ENCODE data around the gene NTRK2.

Gene NTRK2

GRCh38 chr9:84818791-84819190 lies 149.3 kb downstream of the NTRK2 start:
- DNase-seq (ENCODE audit: low spot score): no peak

GRCh38 chr9:84819491-84819991 lies 150.0 kb downstream of the NTRK2 start:
- no peak for DNase-seq (ENCODE audit: low spot score)

DNA sequence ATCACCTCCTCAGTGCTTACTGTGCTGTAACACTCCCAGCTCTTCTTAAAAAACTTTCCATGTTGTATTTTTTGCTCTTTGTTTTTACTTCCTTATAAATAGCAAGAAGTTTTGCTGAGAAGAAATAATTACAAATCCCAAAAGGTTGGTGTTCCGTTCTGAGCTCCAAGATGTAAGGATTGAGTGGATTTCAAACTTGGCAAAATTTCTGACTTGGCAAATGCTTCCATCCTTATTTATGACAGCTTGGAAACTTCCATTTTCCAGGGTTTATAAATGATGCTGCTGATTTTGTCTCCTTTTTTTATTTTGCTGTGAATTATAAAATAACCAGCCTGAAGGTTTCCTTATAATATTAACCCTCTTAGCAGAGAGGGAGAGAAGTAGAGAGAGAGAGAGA lies 151.9 kb downstream of the NTRK2 start:
- DNase-seq (ENCODE audit: low spot score): no peak

DNA sequence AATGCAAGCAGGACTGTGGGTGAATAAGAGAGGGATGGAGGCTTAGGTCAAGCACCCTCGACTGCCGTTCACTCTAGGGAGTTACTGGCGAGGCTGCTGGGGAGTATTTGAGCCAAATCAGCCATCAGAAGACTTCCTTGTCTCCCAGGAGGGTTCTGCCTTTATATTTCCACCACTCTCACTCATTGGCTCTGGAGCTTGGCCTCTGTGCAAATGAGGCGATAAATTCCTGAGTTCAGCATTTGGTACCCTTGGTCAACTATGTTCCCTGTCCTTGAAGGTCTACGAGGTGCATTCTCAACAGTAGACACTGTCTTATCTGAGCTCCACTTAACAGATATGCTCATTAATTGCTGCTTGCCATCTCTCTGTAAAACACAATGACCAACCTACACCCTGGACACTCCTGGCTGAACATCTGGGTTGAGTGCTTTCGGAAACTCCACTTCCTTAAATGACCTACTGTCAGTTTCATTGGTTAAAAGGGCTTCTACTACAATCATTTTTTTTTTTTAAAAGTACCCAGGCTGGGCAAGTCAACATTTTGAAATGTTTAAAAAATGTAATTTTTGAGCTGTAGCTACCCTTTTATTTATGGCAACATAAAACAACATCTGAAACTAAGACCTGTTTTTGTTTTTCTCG lies 153.2 kb downstream of the NTRK2 start:
- DNase-seq (ENCODE audit: low spot score): no peak

GRCh38 chr9:84823421-84824271 lies 154.1 kb downstream of the NTRK2 start:
- no peak for DNase-seq (ENCODE audit: low spot score)

DNA sequence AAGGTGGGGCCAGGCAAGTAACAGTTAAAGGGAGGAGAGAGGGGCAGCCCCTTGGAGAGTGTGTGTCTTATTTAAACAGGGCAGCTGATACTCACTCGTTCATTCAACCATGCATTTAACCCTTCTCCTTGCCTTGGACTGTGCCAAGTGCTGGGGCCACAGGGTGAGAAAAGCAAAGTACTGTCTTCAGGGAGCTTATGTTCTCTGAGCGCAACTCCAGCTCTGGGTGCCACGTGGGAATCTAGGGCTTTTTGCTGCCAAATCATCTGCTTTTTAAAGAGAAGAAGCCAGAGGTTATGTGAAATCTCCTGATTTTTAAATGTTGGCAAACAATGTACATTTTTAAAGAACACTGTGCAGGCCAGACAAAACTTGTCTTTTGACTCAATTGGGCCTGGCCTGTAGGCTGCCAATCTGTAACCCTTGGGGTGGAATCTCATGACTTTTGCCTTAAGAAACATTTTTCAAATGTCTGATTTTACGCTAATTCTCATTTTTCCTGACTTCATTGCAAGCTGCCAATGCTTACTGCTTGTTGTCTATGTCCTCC lies 157.8 kb downstream of the NTRK2 start:
- no peak for DNase-seq (ENCODE audit: low spot score)

GRCh38 chr9:84828046-84828445 lies 158.5 kb downstream of the NTRK2 start:
- no peak for DNase-seq (ENCODE audit: low spot score)

GRCh38 chr9:84829471-84829870 lies 159.9 kb downstream of the NTRK2 start:
- DNase-seq (ENCODE audit: low spot score): no peak

DNA sequence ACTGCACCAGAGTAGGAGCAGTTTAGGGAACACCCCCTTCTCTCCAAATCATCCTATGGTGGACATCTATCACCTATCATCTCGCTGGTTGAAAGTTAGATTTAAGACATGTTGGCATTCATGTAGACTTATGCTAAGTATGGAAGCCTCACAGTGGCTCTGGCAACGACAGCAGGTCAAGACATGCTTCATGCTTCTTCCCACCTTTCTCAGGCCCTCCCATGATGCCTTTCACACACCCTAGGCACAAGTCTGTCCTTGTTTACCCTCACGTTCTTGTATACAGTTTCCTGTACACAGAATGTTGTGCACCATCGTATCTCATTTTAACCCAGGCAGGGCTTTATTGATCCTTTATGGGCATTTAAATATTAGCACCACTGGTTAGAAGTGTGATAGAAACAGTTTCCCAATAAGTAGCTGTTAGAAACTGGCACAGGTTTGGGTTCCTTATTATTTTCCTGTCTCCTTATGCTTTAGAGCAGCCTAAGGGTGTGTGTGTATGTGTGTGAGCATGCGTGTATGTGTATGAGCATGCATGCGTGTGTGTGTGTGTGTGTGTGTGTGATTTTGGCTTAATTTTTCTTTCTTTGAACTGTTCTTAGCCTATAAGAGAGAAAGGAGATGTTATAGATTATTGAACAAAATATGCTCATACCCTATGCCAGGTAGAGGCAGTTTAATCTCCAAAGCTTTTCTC lies 160.6 kb downstream of the NTRK2 start:
- no peak for DNase-seq (ENCODE audit: low spot score)

DNA sequence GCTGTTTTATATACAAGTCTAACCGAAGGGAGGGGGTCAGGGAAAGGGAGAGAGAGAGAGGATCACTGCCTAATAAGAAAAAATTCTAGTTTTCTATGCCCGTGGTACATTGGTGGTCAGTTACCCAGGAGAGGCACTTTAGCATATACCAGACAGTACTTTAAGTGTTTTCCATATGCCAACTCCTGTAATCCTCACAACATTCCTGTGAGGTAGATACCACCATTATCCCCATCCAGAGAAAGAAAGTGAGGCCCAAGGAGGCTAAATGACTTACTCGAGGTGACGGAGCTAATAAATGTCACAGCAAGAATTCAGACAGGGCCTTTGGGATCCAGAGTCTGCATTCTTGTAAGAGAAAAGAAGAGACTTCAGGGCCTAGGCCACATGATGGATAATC lies 161.8 kb downstream of the NTRK2 start:
- DNase-seq (ENCODE audit: low spot score): no peak

GRCh38 chr9:84832453-84832852 lies 162.9 kb downstream of the NTRK2 start:
- no peak for DNase-seq (ENCODE audit: low spot score)

- no peak for DNase-seq (ENCODE audit: low spot score)
These were observed 164.9 kb downstream of the NTRK2 start for GRCh38 chr9:84834426-84834825.

DNA sequence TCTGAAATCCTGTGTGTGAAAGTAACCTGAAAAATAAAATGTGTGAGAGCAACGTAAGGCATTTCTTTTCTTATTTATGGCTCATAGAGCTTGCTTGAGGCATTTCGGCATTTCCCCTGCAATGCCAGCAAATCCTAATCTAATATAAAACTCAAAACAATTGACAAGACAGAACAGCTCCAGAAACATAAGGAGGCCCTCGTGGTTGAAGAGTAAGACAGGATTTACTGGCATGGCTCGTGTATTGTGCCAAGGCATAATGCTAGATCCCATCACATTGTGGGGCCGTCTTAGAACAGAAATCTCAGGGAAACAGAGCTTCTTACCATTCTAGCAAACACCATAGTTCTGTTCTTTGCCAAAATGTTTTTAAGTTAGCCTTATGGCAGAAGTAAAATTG lies 166.2 kb downstream of the NTRK2 start:
- DNase-seq (ENCODE audit: low spot score): no peak

DNA sequence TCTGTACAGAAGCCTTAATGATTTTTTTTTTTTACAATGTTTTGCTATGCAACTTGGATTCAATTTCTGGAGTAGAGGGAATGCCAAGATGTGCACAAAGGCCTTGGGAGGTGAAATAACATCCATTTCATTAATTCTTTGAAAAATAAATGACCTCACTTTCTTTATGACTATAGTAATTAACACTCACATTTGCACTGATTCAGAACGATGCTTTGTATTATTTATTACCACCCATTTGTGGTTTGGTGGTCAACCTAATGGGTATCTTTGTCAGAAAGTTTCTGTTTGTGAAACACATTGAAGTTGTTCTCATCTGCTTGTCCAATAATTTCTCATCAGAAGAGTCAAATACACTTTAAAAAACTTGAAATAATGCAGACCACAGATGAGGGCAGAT lies 169.3 kb downstream of the NTRK2 start:
- no peak for DNase-seq (ENCODE audit: low spot score)

- DNase-seq (ENCODE audit: low spot score): peak; percentile 29
These were observed 170.0 kb downstream of the NTRK2 start for GRCh38 chr9:84839541-84839940.

- no peak for DNase-seq (ENCODE audit: low spot score)
These were observed 172.4 kb downstream of the NTRK2 start for GRCh38 chr9:84841931-84842330.

DNA sequence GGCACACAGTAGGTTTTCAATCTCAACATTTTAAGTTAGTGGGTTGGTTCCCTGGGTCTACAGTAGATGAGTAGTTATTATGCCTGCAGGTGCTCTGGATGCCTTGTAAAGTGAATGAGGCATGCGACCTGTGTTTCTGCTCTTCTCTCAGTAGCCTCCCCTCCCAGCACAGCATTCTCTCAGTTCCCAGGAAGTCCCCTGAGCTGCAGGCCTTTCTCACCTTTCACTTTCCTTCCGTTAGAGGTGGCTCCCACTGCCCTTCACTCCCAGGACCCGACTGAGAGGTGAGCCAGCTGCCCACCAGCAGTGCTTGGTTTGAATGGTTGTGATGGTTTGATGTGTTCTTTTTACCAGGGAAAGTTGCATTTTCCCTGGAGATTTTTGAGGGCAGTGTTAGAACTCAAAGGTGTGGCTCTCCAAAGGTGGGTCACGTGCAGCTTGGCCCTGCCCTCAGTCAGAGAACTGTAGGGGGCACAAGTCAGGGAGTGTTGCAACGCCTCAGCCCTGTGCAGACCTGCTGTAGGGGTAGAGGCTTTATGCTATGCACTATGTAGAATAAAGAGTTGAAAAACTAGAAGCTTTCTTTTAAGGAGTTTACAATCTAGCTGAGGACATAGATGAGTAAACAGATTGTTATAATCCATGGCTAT lies 173.8 kb downstream of the NTRK2 start:
- no peak for DNase-seq (ENCODE audit: low spot score)

GRCh38 chr9:84845956-84846900 lies 176.7 kb downstream of the NTRK2 start:
- no peak for DNase-seq (ENCODE audit: low spot score)

- DNase-seq (ENCODE audit: low spot score): no peak
These were observed 177.4 kb downstream of the NTRK2 start for GRCh38 chr9:84846906-84847305.

DNA sequence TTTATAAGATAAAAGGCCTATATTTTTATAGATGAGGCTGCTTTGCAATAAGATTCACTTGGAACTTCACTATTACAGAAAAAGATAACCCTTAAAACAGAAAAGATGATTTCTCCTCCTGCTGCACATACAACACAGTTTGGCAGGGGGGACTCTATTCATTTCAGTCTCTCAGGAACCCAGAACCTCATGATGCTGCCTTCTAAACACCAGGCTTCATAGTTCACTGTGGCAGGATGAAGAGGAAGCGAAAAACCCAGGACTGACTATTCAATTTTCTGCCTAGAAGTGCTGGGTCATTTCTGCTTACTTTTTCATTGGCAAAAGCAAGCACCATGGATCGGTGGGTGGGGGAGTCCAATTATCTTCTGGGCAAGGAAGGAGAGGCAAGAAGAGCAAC lies 179.5 kb downstream of the NTRK2 start:
- no peak for DNase-seq (ENCODE audit: low spot score)

- DNase-seq (ENCODE audit: low spot score): no peak
These were observed 181.4 kb downstream of the NTRK2 start for GRCh38 chr9:84850830-84851392.

All from D341Med (cell line).